PC-3 (cell line): ENCODE measurements around the gene TIAM1. TPM values are rescaled to one million over a fixed set of nuclear protein-coding genes. Genes with fewer than 3 reads are reported as not detected.
"Not testable (repeated sequence)": the region's sequence is repeated elsewhere in the genome, so short reads cannot be mapped to it uniquely, and the experiment has no call there.

Experiments used
- ATAC-seq: fragments of 200-7000 bp; cut with Tn5 transposase; 2 replicates; pipeline ENCODE4 v1.9.1; 2020; ENCODE audit warnings: mild to moderate bottlenecking, moderate library complexity
- BruUV-seq: library from RNA; stranded (reverse); fragments of 400-500 nt; replicated peaks from 2 replicates; lab custom pipeline; 2021; lab: Mats Ljungman, UMichigan
- CTCF ChIA-PET: fragments of 300-600 bp; sonication (Branson Sonifier 250); formaldehyde crosslinking; loops from one replicate; lab custom pipeline; 2022; ENCODE audit warnings: antibody characterized with exemption; lab: Charles Lee
- POLR2A ChIA-PET: fragments of 300-600 bp; sonication (Branson Sonifier 250); formaldehyde crosslinking; loops from one replicate; lab custom pipeline; 2022; ENCODE audit warnings: antibody characterized with exemption; ENCODE audit not compliant: unreplicated experiment; lab: Charles Lee
- DNase-seq: peaks from one replicate; pipeline ENCODE4 v3.0.0-alpha.2; 2015
- H2AFZ ChIP-seq: fragments of 300-600 bp; sonication (generic); 2 replicates; pipeline ENCODE4 v1.6.0; 2016; ENCODE audit warnings: antibody characterized with exemption, low read length
- H3F3A ChIP-seq: fragments of 300-600 bp; sonication (generic); one replicate; pipeline ENCODE4 v1.6.0; 2017; ENCODE audit warnings: antibody characterized with exemption, low read length, control low read depth, mild to moderate bottlenecking; ENCODE audit not compliant: unreplicated experiment
- H3K27ac ChIP-seq: fragments of 300-600 bp; sonication (generic); 2 replicates; pipeline ENCODE4 v1.5.1; 2016; ENCODE audit warnings: mild to moderate bottlenecking, low read length
- H3K27me3 ChIP-seq: fragments of 300-600 bp; sonication (generic); 2 replicates; pipeline ENCODE4 v1.6.1; 2016; ENCODE audit warnings: low read length, mixed read lengths
- H3K36me3 ChIP-seq: fragments of 300-600 bp; sonication (generic); 2 replicates; pipeline ENCODE4 v1.6.1; 2016; ENCODE audit warnings: low read depth, mixed run types, low read length, mixed read lengths
- H3K4me1 ChIP-seq: fragments of 300-600 bp; sonication (generic); 2 replicates; pipeline ENCODE4 v1.5.1; 2016; ENCODE audit warnings: low read length; ENCODE audit not compliant: insufficient read depth
- H3K4me2 ChIP-seq: fragments of 300-600 bp; sonication (generic); 2 replicates; pipeline ENCODE4 v1.6.0; 2016; ENCODE audit warnings: low read length
- H3K4me3 ChIP-seq: fragments of 300-600 bp; sonication (generic); 2 replicates; pipeline ENCODE4 v1.5.1; 2016; ENCODE audit warnings: mild to moderate bottlenecking, low read length, mixed read lengths
- H3K79me2 ChIP-seq: fragments of 300-600 bp; sonication (generic); 2 replicates; pipeline ENCODE4 v1.6.1; 2017; ENCODE audit warnings: low read length, mixed read lengths
- H3K9ac ChIP-seq: fragments of 300-600 bp; sonication (generic); 2 replicates; pipeline ENCODE4 v1.6.0; 2016; ENCODE audit warnings: mild to moderate bottlenecking, low read length
- H3K9me2 ChIP-seq: fragments of 300-600 bp; sonication (generic); replicated peaks from 2 replicates; pipeline ENCODE4 v1.6.1; 2016; ENCODE audit warnings: mixed run types, low read length, mixed read lengths
- H3K9me3 ChIP-seq: fragments of 300-600 bp; sonication (generic); 2 replicates; pipeline ENCODE4 v1.6.1; 2016; ENCODE audit warnings: low read length, mixed read lengths
- H4K20me1 ChIP-seq: fragments of 300-600 bp; sonication (generic); 2 replicates; pipeline ENCODE4 v1.6.1; 2016; ENCODE audit warnings: low read length, mixed read lengths
- CTCF ChIP-seq: fragments of 300-600 bp; sonication (generic); conservative IDR thresholded peaks from 2 replicates; pipeline ENCODE4 v1.5.1; 2017; ENCODE audit warnings: antibody characterized with exemption, low read depth, mild to moderate bottlenecking, low read length
- EZH2 ChIP-seq: fragments of 300-600 bp; sonication (generic); IDR thresholded peaks from one replicate; pipeline ENCODE4 v1.6.1; 2017; ENCODE audit warnings: antibody characterized with exemption, mild to moderate bottlenecking, low read length; ENCODE audit not compliant: unreplicated experiment
- EZH2phosphoT487 ChIP-seq: fragments of 300-600 bp; sonication (generic); IDR thresholded peaks from 2 replicates; pipeline ENCODE4 v1.6.1; 2018; ENCODE audit warnings: mild to moderate bottlenecking, antibody characterized with exemption, low read length, borderline replicate concordance
- intact Hi-C: fragments of 100-400 bp; cut with micrococcal nuclease; formaldehyde crosslinking; loops from 2 replicates; pipeline ENCODE4 v1.9.0; 2023
- total RNA-seq: library from RNA; depleted of rRNA; stranded (reverse); fragments of >200 nt; gene quantifications from 2 replicates; pipeline ENCODE4 v1.2.3, GENCODE V29; 2014

TIAM1 gene
- total RNA-seq, 1 experiment from 2014 or later = 19.1 TPM

DNA sequence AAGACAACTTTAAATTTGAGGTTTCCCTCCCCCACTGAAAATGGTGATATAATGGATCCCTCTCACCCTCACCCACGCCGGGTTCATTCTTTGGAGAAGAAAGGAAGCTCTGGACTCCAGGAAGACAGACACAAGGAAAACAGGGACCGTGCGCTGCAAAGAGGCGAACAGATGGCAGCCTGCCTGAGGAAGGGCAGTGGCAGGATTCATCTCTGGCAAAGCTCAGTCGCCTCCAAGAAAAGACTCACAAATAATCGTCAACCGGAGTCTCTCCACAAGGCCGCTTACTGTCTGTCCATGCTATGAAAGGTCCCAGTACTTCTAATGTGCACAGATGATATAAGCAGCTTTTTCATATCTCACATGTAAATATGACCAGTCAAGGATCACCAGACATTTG, 110.3 kb downstream of the TIAM1 start:
- ATAC-seq (no peak), DNase-seq (no peak)
- Histone ChIP-seq H3K4me2 (no peak overlapping the region), H3K4me1 (peaks cover 18% of the 10 kb centered on the region), H3K4me3 (no peak overlapping the region), H3K27me3 (no peaks in the 10 kb centered on the region), H3K9ac (no peak overlapping the region), H3K27ac (no peak overlapping the region), H3K9me2 (no peaks in the 10 kb centered on the region), H2AFZ (no peak overlapping the region), H3F3A (no peaks in the 10 kb centered on the region), H3K9me3 (no peaks in the 10 kb centered on the region), H4K20me1 (no peaks in the 10 kb centered on the region), H3K79me2 (no peaks in the 10 kb centered on the region), H3K36me3 (no peaks in the 10 kb centered on the region)
- intact Hi-C loops = no loop called here
- TF ChIP-seq EZH2 = no peak
- no peak for TF ChIP-seq EZH2phosphoT487
- no peak for TF ChIP-seq CTCF
- ChIA-PET POLR2A (no interaction called here), CTCF (no interaction called here)
- no TSS peak for BruUV-seq

- TF ChIP-seq EZH2phosphoT487 (no peak), EZH2 (no peak), CTCF (no peak)
- ATAC-seq (no peak), DNase-seq (no peak)
- ChIA-PET CTCF (interaction anchor here (0.6 kb wide), 1 partner anchor 193 kb away, joined by 5 read pairs; no protein-coding TSS in a partner anchor), POLR2A (no interaction called here)
- H3K9me2 ChIP-seq = no peaks in the 10 kb centered on the region
- no peaks in the 10 kb centered on the region for H3K79me2 ChIP-seq
- H3K4me1 ChIP-seq = peaks cover 18% of the 10 kb centered on the region
- no peaks in the 10 kb centered on the region for H3K36me3 ChIP-seq
- no peak overlapping the region for H3K4me3 ChIP-seq
- H4K20me1 ChIP-seq = no peaks in the 10 kb centered on the region
- no peak overlapping the region for H3K9ac ChIP-seq
- H3K4me2 ChIP-seq = no peak overlapping the region
- no peak overlapping the region for H3K27ac ChIP-seq
- no TSS peak for BruUV-seq
- H3K9me3 ChIP-seq = no peaks in the 10 kb centered on the region
- H3K27me3 ChIP-seq = no peaks in the 10 kb centered on the region
- intact Hi-C loops = no loop called here
- H3F3A ChIP-seq = no peaks in the 10 kb centered on the region
- no peak overlapping the region for H2AFZ ChIP-seq
Observed at GRCh38 chr21:31232344-31232743, 111.7 kb downstream of the TIAM1 start.

DNA sequence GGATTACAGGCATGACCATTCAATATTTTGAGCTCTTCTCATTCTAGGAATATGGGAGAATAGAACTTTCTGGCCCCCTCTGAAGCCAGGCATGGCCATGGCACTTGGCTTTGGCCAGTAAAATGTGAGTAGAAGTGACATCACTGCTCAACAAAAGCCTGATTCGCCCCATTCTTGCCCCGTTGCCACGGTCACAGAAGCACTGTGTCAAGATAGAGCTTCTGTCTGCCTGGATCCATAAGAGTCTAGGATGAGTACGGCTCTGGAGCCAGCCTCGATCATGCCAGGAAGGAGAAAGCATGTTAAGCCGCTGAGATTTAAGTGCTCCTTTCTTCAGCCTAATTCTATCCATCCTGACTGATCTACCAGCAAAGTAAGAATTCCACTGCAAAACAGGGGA, 113.1 kb downstream of the TIAM1 start:
- POLR2A ChIA-PET = no interaction called here
- no peak for DNase-seq
- no peaks in the 10 kb centered on the region for H3K9me3 ChIP-seq
- no peak overlapping the region for H2AFZ ChIP-seq
- no peak overlapping the region for H3K4me2 ChIP-seq
- no peak overlapping the region for H3K27ac ChIP-seq
- no peaks in the 10 kb centered on the region for H3F3A ChIP-seq
- intact Hi-C loops = no loop called here
- no peak overlapping the region for H3K9ac ChIP-seq
- H3K36me3 ChIP-seq = no peaks in the 10 kb centered on the region
- H3K4me3 ChIP-seq = no peak overlapping the region
- no peaks in the 10 kb centered on the region for H3K27me3 ChIP-seq
- H4K20me1 ChIP-seq = no peaks in the 10 kb centered on the region
- no TSS peak for BruUV-seq
- peaks cover 6% of the 10 kb centered on the region for H3K4me1 ChIP-seq
- CTCF ChIA-PET = no interaction called here
- H3K9me2 ChIP-seq = no peaks in the 10 kb centered on the region
- H3K79me2 ChIP-seq = no peaks in the 10 kb centered on the region
- no peak for TF ChIP-seq EZH2phosphoT487
- TF ChIP-seq CTCF = no peak
- TF ChIP-seq EZH2 = no peak
- ATAC-seq = no peak

DNA sequence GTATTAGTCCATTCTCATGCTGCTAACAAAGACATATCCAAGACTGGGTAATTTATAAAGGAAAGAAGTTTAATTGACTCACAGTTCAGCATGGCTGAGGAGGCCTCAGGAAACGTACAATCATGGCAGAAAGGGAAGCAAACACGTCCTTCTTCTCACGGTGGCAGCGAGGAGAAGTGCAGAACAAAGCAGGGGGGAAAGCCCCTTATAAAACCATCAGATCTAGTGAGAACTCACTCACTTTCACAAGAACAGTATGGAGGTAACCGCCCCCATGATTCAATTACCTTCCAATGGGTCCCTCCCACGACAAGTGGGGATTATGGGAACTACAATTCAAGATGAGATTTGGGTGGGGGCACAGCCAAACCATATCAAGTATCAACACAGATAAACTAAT, 115.3 kb downstream of the TIAM1 start:
- H3K9me3 ChIP-seq, H2AFZ ChIP-seq, BruUV-seq, CTCF ChIA-PET, DNase-seq, intact Hi-C loops, H3K4me1 ChIP-seq, H3K9me2 ChIP-seq, H3K9ac ChIP-seq, H3K27me3 ChIP-seq, ATAC-seq, H4K20me1 ChIP-seq, H3K27ac ChIP-seq, H3K79me2 ChIP-seq, H3K36me3 ChIP-seq, H3F3A ChIP-seq, POLR2A ChIA-PET, H3K4me3 ChIP-seq, H3K4me2 ChIP-seq: not testable (repeated sequence)
